Measurements from ENCODE around the gene NKX2-2. TPM values are rescaled to one million over a fixed set of nuclear protein-coding genes. Genes with fewer than 3 reads are reported as not detected.
A peak's percentile ranks its signal among the peaks of the same experiment; 100 is the strongest.

The NKX2-2 gene
- total RNA-seq, 1 donor from 2014 or later: not detected

DNA sequence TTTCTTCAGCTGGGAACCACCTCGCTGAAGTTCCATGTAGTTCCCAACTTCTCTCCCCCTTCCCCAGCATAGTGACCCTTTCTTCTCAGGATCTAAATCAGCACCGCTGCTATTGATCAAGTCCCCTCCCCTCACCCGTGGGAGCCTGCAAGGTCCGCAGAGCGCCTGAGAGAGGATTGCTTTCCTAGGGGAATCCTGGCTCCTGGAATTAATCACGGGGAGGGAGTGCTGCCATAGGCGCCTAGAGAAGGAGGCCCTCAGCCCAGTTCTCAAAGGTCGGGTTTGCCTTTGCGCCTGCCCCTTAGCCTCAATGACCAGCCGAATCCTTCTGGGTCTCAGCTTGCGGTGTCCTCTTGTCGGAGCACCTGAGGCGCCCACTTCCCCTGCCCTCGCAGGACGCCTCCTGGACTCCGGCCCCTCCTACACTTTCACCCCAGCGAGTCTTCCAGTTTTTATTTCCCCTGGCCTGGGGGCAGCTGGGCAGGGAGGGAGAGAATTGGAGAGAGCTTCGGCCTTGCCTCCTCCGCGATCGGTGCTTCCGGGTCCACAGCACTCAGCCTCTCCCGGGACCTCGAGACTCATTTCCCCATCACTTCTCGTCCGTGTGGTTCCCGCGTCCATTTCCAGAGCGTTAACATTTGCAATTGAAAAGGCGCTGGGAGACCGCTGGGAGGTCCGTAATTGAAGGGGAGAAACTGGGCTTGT is 3.1 kb upstream of the NKX2-2 start:
- Histone ChIP-seq H3K27me3 (ENCODE audit: insufficient read depth, low read length) (peaks cover 90% of the 10 kb centered on the region), H3K79me2 (ENCODE audit: insufficient read depth, low read length) (no peaks in the 10 kb centered on the region), H3K4me1 (ENCODE audit: insufficient read depth, low read length) (peaks cover 2% of the 10 kb centered on the region), H2AFZ (ENCODE audit: low read depth, low read length) (no peak overlapping the region), H3K9ac (ENCODE audit: low read length) (no peak overlapping the region), H3K9me3 (ENCODE audit: insufficient read depth, low read depth, low read length) (peaks cover 4% of the 10 kb centered on the region), H4K20me1 (ENCODE audit: insufficient read depth, low read length) (no peaks in the 10 kb centered on the region), H3K4me2 (ENCODE audit: low read length) (no peak overlapping the region), H3K36me3 (ENCODE audit: insufficient read depth, low read length) (no peaks in the 10 kb centered on the region), H3K27ac (ENCODE audit: low read depth, low read length) (no peak overlapping the region), H3K4me3 (ENCODE audit: insufficient read depth, low read depth, low read length) (no peak overlapping the region)
- no peak overlapping the region for H3K4me3 Mint-ChIP-seq (ENCODE audit: unreplicated experiment)
- H3K36me3 Mint-ChIP-seq (ENCODE audit: low read depth, unreplicated experiment): no peaks in the 10 kb centered on the region
- TF ChIP-seq, protein P1, sequence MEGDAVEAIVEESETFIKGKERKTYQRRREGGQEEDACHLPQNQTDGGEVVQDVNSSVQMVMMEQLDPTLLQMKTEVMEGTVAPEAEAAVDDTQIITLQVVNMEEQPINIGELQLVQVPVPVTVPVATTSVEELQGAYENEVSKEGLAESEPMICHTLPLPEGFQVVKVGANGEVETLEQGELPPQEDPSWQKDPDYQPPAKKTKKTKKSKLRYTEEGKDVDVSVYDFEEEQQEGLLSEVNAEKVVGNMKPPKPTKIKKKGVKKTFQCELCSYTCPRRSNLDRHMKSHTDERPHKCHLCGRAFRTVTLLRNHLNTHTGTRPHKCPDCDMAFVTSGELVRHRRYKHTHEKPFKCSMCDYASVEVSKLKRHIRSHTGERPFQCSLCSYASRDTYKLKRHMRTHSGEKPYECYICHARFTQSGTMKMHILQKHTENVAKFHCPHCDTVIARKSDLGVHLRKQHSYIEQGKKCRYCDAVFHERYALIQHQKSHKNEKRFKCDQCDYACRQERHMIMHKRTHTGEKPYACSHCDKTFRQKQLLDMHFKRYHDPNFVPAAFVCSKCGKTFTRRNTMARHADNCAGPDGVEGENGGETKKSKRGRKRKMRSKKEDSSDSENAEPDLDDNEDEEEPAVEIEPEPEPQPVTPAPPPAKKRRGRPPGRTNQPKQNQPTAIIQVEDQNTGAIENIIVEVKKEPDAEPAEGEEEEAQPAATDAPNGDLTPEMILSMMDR (IDR thresholded peaks at IDR 0.05; ENCODE audit: insufficient read depth, low read depth, low read length): no peak
- peak; percentile 69 for TF ChIP-seq EZH2 (IDR thresholded peaks at IDR 0.05; ENCODE audit: insufficient read depth, low read length)
- DNase-seq (ENCODE audit: low read depth): no peak
- peak overlapping the region; percentile 26 for H3K27ac Mint-ChIP-seq (ENCODE audit: unreplicated experiment)
- peaks cover 29% of the 10 kb centered on the region for H3K9me3 Mint-ChIP-seq (ENCODE audit: unreplicated experiment)
- H3K27me3 Mint-ChIP-seq (ENCODE audit: low read depth, unreplicated experiment): peaks cover 70% of the 10 kb centered on the region
- H3K4me1 Mint-ChIP-seq (ENCODE audit: low read depth, unreplicated experiment): no peaks in the 10 kb centered on the region
- no peak for FAIRE-seq

DNA sequence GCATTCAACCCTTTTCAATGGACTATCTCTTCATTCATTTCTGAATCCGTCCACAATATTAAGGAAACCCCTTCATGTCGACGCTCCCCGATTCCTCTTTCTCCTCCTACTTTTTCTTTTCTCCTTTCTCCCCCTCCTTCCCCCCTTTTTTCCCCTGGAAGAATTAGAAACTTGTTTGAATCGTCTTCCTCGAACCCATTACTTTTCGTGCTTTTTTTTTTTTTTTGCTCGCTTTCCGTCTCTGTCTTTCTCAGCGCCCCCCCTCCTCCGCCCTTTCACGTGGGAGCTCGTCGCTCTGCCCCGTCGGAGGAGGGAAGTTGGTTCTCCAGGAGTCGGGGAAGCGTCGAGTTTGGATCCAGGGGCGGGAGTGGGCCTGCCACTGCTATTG is 2.3 kb upstream of the NKX2-2 start:
- Histone ChIP-seq H3K79me2 (ENCODE audit: insufficient read depth, low read length) (no peaks in the 10 kb centered on the region), H3K27ac (ENCODE audit: low read depth, low read length) (no peak overlapping the region), H4K20me1 (ENCODE audit: insufficient read depth, low read length) (no peaks in the 10 kb centered on the region), H3K27me3 (ENCODE audit: insufficient read depth, low read length) (peaks cover 90% of the 10 kb centered on the region), H3K4me2 (ENCODE audit: low read length) (peak overlapping the region; percentile 8), H3K4me3 (ENCODE audit: insufficient read depth, low read depth, low read length) (no peak overlapping the region), H3K9ac (ENCODE audit: low read length) (no peak overlapping the region), H3K36me3 (ENCODE audit: insufficient read depth, low read length) (no peaks in the 10 kb centered on the region), H2AFZ (ENCODE audit: low read depth, low read length) (no peak overlapping the region), H3K4me1 (ENCODE audit: insufficient read depth, low read length) (peaks cover 3% of the 10 kb centered on the region), H3K9me3 (ENCODE audit: insufficient read depth, low read depth, low read length) (peaks cover 4% of the 10 kb centered on the region)
- H3K4me3 Mint-ChIP-seq (ENCODE audit: unreplicated experiment): no peak overlapping the region
- H3K27me3 Mint-ChIP-seq (ENCODE audit: low read depth, unreplicated experiment): peaks cover 73% of the 10 kb centered on the region
- no peaks in the 10 kb centered on the region for H3K4me1 Mint-ChIP-seq (ENCODE audit: low read depth, unreplicated experiment)
- no peak for TF ChIP-seq EZH2 (IDR thresholded peaks at IDR 0.05; ENCODE audit: insufficient read depth, low read length)
- TF ChIP-seq, protein P1 (IDR thresholded peaks at IDR 0.05; ENCODE audit: insufficient read depth, low read depth, low read length): no peak
- H3K36me3 Mint-ChIP-seq (ENCODE audit: low read depth, unreplicated experiment): no peaks in the 10 kb centered on the region
- FAIRE-seq (no peak), DNase-seq (ENCODE audit: low read depth) (no peak)
- H3K27ac Mint-ChIP-seq (ENCODE audit: unreplicated experiment): peak overlapping the region; percentile 13
- H3K9me3 Mint-ChIP-seq (ENCODE audit: unreplicated experiment): peaks cover 32% of the 10 kb centered on the region

Measured in astrocyte (in vitro differentiated cells and primary cell).